HG02884 (cell line): Measurements from ENCODE around the gene NDUFC1.
"Not testable (repeated sequence)": the region's sequence is repeated elsewhere in the genome, so short reads cannot be mapped to it uniquely, and the experiment has no call there.

Source experiments
- ATAC-seq: cut with Tn5 transposase; IDR thresholded peaks from one replicate; pipeline ENCODE4 v1.9.1; 2021; ENCODE audit warnings: mild to moderate bottlenecking, moderate library complexity; ENCODE audit not compliant: unreplicated experiment

Gene NDUFC1

DNA sequence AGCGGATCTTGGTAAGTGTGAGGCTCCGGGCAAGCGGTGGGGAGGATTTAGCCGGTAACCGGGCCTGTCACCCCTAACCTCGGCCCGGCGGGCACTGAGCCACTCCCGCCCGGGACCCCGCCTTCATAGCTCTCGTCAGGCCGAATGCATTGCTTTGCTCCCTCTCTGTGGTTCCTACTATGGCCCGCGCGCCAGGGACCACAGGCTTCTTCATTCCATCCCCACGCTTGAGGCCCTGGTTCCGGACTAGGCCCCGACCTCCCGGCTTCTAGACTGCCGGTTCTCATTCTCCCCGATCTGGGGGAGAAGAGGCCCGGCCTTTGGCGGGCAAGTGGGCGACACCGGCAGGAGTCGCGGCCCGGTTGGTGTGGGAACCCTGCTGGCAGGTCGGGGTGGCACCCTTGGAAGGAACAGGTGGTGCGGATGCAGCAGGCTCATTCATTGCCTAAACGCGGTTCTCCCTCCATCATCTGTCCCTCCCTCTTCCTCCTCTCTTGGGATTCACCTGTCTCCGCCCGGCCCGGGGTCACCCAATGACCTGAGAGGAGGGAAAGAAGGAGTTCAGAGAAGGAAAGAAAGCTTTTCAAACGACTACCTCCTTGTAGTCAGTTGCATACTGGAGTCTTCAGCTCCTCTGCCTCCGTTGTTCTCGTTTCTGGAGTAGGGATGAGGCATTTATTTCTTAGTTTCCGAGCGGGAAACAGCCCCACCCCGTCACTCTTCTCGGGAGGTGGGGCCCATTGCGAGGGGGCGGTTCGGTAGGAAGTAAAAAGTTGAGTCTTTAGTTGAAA lies at the start of gene NDUFC1:
NDUFC1 (minus strand) TSS at position 657 of the 791 bp plus-strand sequence. CDS start 6,679 bp downstream, outside the sequence.
- ATAC-seq, result peak; percentile 32

DNA sequence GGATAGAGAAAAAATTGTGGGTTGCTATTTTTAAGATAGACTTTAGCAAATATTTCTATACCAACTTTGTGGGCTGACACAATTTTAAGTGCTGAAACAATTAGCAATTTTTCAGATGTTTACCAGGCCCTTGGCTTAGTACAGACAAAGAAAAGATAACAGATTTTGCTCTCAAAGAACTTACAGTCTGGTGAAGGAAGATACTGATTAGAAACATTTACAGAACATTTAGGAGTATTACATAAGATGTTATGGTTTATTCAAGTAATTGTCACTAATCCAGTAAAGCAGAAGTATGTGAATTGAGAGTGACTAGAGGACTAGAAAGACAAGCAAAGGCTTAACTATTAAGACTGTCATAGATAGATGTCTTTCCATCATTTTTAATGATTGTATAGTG lies 35.3 kb upstream of the NDUFC1 start:
- no peak for ATAC-seq

GRCh38 chr4:139333046-139333445 lies 30.8 kb upstream of the NDUFC1 start:
- ATAC-seq, result no peak

- ATAC-seq, result no peak
Observed at GRCh38 chr4:139331185-139331584, 28.9 kb upstream of the NDUFC1 start.

GRCh38 chr4:139330283-139330682 lies 28.0 kb upstream of the NDUFC1 start:
- no peak for ATAC-seq

GRCh38 chr4:139329665-139330200 lies 27.5 kb upstream of the NDUFC1 start:
- no peak for ATAC-seq

GRCh38 chr4:139324620-139325019 lies 22.3 kb upstream of the NDUFC1 start:
- no peak for ATAC-seq

DNA sequence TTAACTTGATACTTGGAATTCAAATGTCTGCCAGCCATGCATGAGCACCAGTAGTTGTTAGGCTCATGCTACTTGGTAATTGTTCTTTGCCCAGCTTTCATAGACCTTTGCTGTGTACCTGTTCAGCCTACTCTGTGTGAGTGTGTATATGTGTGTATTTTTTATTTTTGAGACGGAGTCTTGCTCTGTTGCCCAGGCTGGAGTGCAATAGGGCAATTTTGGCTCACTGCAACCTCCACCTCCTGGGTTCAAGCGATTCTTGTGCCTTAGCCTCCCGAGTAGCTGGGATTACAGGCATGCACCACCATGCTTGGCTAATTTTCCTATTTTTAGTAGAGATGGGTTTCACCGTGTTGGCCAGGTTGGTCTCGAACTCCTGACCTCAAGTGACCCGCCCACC lies 20.3 kb upstream of the NDUFC1 start:
- not testable (repeated sequence) for ATAC-seq

- not testable (repeated sequence) for ATAC-seq
Observed at GRCh38 chr4:139322070-139322469, 19.8 kb upstream of the NDUFC1 start.

DNA sequence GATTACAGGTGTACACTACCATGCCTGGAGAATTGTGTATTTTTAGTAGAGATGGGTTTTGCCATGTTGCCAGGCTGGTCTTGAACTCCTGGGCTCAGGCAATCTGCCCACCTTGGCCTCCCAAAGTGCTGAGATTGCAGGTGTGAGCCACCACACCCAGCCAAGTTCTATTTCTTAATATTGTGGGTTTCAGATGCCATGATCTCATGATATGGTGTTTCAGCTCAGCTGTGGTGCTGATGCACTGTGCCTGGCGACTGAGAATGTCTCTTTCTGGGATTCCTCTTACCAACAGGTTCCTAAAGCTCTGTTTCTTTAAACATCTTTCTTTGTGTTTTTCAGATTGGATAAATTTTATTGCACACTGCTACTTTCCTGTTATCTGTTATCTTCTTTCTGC lies 17.3 kb upstream of the NDUFC1 start:
- ATAC-seq, result no peak

- ATAC-seq, result no peak
Observed at GRCh38 chr4:139317635-139318034, 15.4 kb upstream of the NDUFC1 start.

GRCh38 chr4:139316733-139317132 lies 14.5 kb upstream of the NDUFC1 start:
- ATAC-seq, result no peak

DNA sequence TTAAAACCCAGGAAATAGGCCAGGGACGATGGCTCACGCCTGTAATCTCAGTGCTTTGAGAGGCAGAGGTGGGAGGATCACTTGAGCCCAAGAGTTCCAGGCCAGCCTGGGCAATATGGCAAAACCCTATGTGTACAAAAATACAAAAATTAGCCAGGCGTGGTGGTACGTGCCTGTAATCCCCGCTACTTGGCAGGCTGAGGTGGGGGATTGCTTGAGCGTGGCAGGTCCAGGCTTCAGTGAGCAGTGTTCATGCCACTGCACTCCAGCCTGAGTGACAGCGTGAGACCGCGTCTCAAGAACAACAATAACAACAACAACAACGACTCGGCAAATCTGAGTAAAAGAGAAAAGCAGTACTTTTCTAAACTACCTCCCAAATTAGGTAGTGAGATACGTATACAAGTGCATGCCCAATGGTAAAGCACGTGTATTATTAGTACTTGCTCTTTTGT lies 13.0 kb upstream of the NDUFC1 start:
- peak; percentile 62 for ATAC-seq

DNA sequence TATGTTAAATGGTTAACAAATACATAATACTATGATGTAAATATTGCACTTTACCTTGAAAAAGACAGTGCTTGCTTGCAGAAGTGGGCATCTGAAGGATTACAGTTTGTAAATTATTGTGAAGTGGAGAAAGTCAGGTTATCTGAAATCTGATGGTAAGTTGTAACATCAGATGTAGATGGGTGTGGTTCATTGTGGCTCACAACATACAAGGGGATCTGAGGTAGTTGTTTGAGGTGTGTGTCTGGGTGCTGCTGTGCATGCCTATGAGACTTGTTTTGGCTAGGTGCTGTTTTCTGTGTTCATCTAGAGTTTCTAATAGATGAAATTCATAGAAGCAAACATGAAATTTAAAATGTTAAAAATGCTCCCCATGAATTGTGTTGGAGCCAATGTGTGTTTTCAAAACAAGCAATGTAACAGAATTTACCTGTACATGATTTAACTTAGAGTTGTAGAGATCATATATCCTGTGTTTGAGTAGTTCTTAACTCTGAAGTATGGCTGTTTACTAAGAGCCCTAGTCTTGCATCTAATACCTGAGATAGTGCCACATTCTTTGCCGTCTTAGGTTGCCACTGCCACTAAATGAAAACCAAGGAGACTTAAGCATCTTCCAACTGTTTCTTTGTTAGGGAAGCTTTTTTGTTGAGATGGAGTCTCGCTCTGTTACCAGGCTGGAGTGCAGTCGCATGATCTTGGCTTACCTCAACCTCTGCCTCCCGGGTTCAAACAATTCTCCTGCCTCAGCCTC lies 11.9 kb upstream of the NDUFC1 start:
- ATAC-seq, result no peak

DNA sequence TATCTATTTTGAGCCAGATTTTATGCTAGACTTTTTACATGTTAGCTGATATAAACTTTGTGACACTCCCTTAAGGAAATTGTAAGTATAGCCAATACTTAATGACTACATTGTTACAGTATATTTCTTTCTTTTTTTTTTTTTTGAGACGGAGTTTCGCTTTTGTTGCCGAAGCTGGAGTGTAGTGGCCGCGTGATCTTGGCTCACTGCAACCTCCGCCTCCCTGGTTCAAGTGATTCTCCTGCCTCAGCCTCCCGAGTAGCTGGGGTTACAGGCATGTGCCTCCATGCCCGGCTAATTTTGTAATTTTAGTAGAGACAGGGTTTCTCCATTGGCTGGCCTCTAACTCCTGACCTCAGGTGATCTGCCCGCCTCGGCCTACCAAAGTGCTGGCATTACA lies 11.1 kb upstream of the NDUFC1 start:
- ATAC-seq, result not testable (repeated sequence)

DNA sequence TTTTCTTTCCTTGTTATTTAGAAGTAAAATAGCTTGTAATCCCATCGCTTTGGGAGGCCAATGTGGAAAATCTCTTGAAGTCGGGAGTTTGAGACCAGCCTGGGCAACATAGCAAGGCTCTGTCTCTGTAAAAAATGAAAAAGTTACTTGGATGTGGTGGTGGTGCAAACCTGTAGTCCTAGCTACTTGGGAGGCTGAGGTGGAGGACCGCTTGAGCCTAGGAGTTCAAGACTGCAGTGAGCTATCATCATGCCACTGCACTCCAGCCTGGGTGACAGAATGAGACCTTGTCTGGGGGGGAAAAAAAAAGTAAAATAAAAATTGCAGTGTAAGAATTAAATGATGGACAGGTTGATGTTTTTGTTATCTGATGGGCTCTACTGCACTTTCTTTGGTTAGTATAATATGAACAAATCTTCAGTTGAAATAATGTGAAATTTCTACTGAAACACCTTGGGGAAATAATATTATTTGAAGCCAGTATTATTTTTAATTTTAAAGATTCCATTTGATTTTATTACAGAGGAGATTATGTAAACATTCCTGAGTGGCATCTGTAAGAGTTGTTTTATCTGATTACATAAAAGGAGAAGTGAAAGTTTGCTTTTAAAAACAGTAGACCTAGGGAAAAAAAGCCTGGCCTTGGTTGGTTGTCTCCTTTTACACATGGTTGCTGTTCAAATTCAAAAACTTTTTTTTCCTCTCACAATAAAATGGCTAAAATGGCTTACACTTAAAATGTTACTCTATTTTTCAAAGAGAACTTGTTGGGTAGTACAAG lies 10.5 kb upstream of the NDUFC1 start:
- ATAC-seq, result no peak

- ATAC-seq, result no peak
Observed at GRCh38 chr4:139311909-139312308, 9.6 kb upstream of the NDUFC1 start.

- no peak for ATAC-seq
Observed at GRCh38 chr4:139304920-139305319, 2.6 kb upstream of the NDUFC1 start.

DNA sequence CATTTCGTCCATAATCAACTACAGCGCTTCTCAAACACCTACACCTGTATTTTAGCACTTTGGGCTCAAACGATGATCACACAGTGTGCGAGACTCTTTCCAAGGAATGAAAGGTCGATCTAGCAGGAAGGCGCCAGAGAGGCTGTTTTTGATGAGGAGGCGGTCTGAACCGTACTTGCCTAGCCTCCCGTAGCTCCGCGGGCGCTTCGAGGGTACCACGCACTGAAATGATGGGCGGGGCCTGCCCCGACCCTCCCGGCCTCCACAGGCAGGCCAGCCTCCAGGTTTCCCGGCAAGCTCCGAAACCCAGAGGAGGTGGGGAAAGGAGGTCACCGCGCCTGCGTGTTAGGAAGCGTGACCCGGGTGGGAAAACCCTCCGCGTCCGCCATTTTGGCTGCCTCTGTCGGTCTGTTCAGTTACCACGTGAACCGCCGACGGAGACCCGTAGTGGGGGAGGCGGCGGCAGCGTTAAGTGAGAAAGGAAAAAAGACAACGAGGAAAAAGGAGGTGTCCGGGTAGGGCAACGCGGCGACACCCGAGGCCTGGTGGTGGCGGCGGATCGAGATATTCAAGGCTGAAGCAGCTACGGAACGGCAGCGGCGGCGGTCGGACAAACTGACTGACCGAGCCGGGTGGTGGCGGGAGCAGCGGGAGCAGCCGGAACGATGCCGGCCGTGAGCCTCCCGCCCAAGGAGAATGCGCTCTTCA lies 1.0 kb downstream of the NDUFC1 start, which contains the start of gene NAA15:
NAA15 (plus strand) TSS at position 393 of the 708 bp plus-strand sequence; CDS start at position 666, 273 bp downstream.
- peak; percentile 71 for ATAC-seq

DNA sequence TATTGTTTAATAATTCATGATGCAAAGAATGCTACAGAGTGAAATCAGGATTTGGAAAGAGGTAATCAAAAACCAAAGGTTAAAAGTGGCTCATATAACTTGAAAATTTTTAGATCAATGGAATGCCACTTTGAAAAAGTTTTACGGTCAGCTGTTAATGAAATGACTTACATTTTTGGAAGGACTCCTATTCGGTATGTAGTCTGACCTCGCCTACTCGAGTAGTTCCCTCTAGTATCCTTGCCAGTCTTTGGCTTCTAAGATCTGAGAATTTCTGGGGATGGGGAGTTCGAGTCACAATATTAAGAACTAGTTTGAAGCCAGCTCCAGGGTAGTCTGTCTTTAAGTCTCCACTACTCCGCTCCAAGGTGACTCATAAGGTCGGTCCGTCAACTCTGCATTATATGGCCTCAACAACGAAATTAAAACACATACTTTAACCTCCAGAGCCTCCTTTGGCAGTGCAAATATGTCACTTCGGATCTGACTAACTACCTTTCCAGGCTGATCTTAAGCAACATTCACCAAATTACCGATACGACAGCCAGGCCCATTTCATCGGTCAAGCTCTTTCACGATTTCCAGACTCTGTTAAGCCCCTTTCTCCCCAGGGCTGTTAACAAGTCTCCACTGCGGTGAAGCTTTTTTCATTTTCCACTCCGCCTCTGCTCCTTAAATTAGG lies 1.7 kb downstream of the NDUFC1 start:
- ATAC-seq, result peak; percentile 3
